C4-2B (cell line): ENCODE data around the gene STAP2.

Experiments used
- H3K27ac ChIP-seq: fragments of 450-650 bp; 2 replicates; pipeline ENCODE4 v1.5.1; 2017
- ZFX ChIP-seq: fragments of 450-650 bp; IDR thresholded peaks from 2 replicates; pipeline ENCODE4 v1.6.1; 2017
- TF ChIP-seq, protein P1 (sequence below): fragments of 450-650 bp; conservative IDR thresholded peaks from 2 replicates; pipeline ENCODE4 v1.5.1; 2017; ENCODE audit warnings: mild to moderate bottlenecking

STAP2 gene

DNA sequence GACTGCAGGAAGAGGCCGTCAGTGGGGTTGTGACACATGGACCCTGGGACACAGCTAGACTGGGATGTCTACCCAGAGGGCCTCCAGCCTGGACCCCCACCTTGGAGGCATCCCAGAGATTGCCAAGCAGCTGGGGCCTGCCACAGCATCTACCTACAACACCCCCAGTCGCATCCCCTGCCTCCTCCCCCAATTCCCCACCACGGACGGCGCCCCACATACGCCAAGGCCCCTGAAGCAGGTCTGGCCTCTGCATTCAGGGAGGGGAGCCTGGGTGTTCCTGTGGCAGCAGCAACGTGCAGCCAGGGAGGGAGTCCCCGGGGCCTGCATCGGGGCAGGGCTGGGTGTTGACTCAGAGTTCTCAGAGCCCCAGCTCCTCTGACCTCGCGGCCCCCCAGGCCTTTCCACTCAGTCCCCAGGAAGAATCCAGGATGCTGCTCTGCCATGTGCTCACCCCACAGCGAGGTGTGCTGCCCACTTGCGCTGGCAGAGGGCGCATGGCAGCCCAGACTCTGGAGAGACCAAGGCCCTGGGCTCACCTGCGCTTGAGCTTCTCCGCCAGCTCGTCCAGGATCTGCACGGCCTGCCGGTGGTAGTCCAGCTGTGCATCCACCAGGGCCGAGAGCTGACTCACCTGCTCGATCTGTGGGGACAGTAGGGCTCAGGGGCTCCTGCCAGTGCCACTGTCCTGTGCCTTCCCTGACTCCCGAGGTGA lies 24.4 kb upstream of the STAP2 start:
- TF ChIP-seq ZFX, result no peak
- TF ChIP-seq, protein P1, sequence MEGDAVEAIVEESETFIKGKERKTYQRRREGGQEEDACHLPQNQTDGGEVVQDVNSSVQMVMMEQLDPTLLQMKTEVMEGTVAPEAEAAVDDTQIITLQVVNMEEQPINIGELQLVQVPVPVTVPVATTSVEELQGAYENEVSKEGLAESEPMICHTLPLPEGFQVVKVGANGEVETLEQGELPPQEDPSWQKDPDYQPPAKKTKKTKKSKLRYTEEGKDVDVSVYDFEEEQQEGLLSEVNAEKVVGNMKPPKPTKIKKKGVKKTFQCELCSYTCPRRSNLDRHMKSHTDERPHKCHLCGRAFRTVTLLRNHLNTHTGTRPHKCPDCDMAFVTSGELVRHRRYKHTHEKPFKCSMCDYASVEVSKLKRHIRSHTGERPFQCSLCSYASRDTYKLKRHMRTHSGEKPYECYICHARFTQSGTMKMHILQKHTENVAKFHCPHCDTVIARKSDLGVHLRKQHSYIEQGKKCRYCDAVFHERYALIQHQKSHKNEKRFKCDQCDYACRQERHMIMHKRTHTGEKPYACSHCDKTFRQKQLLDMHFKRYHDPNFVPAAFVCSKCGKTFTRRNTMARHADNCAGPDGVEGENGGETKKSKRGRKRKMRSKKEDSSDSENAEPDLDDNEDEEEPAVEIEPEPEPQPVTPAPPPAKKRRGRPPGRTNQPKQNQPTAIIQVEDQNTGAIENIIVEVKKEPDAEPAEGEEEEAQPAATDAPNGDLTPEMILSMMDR, result no peak; the same call in 1 of the 2 replicates
- no peak overlapping the region for H3K27ac ChIP-seq

DNA sequence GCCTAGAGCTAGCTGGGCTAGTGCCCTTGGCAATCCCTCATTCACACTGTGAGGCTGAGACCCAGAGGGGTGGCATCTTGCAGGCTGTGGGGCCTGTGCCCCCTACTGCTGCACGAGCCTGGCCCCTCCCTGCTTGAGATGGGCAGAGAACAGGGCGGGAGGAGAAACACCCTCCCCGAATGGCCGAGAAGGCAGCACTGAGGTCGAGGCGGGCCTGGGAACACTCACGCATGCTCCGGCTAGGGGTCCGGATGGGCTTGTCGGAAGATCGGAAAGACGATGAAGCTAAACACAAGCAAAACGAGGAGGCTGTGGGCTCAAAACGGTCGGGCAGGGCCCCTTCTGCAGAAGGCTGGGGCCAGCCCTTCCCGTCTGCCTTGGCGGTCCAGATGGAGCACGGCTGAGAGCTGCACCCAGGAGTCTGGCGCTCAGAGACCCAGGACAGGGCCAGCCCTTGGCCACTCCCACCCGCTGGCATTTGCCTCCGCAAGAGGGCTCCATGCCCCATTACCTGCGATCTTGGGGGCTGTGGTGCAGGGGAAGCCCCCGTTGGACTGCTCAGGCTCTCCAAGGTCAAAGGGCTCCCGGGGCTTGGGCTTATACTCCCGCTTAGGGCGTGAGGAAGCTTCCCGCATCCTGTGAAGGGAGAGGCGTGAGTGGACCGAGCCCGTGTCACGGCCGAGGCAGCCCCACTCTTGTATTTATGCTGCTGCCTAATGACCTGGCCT lies 23.6 kb upstream of the STAP2 start:
- TF ChIP-seq, protein P1, result no peak
- TF ChIP-seq ZFX, result no peak
- H3K27ac ChIP-seq, result no peak overlapping the region

DNA sequence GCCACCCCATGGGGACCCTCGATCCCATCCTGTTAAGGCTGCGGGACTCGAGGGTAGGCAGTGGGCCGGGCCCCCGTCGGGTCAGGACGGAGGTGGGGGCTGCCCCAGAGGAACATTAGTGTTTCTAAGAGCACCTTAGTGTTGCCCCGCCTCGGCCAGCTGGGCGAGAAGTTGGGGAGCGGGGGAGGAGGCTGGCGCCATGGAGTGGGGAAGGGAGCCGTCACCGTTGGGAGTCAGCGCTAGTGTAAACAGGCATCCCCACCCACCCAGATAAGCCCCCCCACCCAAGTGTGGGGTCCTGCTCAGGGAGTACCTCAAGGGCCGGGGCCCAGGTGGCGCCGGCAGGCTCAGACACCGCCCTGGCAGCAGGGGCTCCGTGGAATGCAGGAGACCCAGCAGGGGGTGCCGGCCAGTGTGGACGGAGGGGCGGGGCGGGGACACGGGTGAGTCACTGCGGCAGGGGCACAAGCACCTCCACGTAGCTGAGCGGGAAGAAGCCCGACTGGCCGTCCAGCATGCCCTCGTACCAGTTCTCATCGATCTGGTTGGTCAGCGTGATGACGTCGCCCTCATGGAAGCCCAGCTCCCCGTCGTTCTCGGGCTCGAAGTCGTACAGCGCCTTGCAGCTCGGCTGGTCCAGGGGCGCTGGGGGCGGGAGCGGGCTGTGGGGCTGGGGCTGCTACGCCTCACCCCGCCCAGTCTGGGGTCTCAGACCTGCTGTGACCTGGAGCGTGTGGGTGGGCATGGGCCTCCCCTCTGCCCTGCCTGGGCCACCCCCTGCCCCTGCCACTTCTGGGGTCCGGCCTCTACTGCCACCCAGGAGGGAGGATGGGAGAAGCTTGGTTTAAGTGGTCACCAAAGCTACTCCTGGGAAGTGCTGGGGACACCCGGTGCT lies 22.8 kb upstream of the STAP2 start:
- no peak overlapping the region for H3K27ac ChIP-seq
- TF ChIP-seq, protein P1, result no peak
- TF ChIP-seq ZFX, result no peak

DNA sequence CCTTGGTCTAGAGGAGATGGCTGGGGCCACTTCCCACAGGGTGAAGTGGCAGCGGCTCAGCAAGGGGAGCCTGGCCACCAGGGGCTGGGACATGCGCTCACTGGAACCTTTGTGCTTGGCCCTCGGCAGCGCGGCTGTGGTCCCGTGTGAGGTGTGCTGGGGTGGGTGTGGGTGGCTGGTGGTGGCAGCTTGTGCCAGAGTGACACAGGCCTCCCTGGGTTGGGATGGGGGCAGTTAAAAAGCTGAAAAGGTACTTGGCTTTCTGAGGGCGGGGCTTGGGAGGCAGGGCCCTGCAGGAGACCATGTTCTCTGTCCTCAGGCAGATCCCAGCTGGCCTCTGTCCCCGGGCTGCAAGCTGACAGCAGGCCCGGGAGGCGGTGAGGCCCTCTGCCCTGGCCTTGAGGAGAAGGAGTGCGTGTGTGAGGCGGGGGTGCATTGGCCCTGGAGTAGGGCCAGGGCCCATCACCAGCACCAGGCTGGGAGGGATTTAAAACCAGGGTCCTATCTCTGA lies 22.1 kb upstream of the STAP2 start:
- H3K27ac ChIP-seq, result no peak overlapping the region
- TF ChIP-seq ZFX, result no peak
- TF ChIP-seq, protein P1, result no peak

DNA sequence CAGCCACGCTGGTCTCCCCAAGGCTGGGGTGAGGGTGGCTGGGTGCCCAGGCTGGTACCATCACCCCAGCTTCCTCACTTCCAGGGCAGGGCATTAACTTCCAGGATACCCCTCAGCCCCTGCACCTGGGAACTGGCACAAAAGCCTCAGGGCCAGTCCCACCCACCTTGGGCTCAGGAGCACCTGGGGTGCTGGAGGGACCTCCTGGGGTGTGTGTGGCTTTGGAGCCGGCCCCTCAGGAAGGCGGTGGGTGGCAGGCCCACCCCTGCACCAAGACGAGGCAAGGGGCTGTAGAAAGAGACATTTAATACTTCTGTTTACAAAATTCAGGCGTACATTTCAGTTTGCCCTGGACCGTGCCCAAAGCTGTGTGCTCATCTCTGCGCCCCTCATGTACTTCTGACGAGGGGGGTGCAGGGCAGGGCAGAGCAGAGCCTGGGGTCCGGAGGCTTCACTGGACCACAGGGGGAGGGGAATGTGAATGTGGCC lies 21.5 kb upstream of the STAP2 start:
- TF ChIP-seq ZFX, result no peak
- TF ChIP-seq, protein P1, result no peak

DNA sequence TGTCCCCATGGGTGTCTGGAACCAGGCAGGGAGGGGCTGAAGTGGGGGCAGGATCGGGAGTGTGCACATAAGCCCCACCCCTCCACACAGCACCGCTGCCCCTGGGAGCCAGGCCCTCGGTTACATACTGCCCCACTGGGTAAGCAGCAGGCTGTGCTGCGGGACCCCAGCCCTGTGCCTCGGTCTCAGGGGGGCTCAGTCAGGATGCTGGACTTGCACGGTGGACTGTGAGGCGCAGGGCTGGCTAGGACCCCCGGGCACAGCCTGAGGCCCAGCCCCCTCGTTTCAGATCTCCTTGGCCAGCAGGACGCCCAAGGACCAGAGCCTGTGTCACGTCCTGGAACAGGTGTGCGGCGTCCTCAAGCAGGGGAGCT lies 21.0 kb upstream of the STAP2 start:
- H3K27ac ChIP-seq, result no peak overlapping the region

More for the DNA sequence above, 21.5 kb upstream of the STAP2 start:
- no peak overlapping the region for H3K27ac ChIP-seq

More for the DNA sequence above, 21.0 kb upstream of the STAP2 start:
- TF ChIP-seq, protein P1, result no peak
- no peak for TF ChIP-seq ZFX
